Heart right ventricle (tissue), 16 donors: ENCODE results near the gene CTRB2. TPM values are rescaled to one million over a fixed set of nuclear protein-coding genes. Genes with fewer than 3 reads are reported as not detected.
A peak's percentile ranks its signal among the peaks of the same experiment; 100 is the strongest.

Experiments
- ATAC-seq, 8 donors: fragments of 200-7000 bp; cut with Tn5 transposase; one replicate each; pipeline ENCODE4 v1.9.1; 2020; ENCODE audit warnings: mild to moderate bottlenecking in 8 of 8, moderate library complexity in 8 of 8, moderate number of reproducible peaks in 1 of 8
- DNase-seq, 2 donors: peaks; one replicate each; pipeline ENCODE4 v3.0.0-alpha.2; 2020
- H3K27ac ChIP-seq, 10 donors: fragments of 200-600 bp; sonication (generic) in 2 of 10; one replicate each; pipeline versions ENCODE4 v1.5.0 to v1.8.0; 2020 to 2022; ENCODE audit warnings: mild to moderate bottlenecking in 3 of 10
- H3K27me3 ChIP-seq, 7 donors: fragments of 200-600 bp; one replicate each; pipeline ENCODE4 v1.8.0; 2021 to 2022; ENCODE audit warnings: mild to moderate bottlenecking in 2 of 7
- H3K36me3 ChIP-seq, 9 donors: fragments of 200-600 bp; sonication (generic) in 1 of 9; one replicate each; pipeline versions ENCODE4 v1.5.0 to v1.8.0; 2020 to 2022; ENCODE audit warnings: mild to moderate bottlenecking in 2 of 9
- H3K4me1 ChIP-seq, 9 donors: fragments of 200-600 bp; sonication (generic) in 1 of 9; one replicate each; pipeline versions ENCODE4 v1.5.0 to v1.8.0; 2020 to 2022; ENCODE audit warnings: mild to moderate bottlenecking in 4 of 9
- H3K4me3 ChIP-seq, 10 donors: fragments of 200-600 bp; sonication (generic) in 2 of 10; one replicate each; pipeline versions ENCODE4 v1.5.0 to v1.8.0; 2020 to 2022; ENCODE audit warnings: mild to moderate bottlenecking in 7 of 10, moderate library complexity in 2 of 10
- H3K9me3 ChIP-seq, 11 donors: fragments of 200-600 bp in 10 of 11; sonication (generic) in 2 of 11; one replicate each; pipeline versions ENCODE4 v1.5.0 to v1.8.0; 2013 to 2022; ENCODE audit warnings: mild to moderate bottlenecking in 2 of 11, control low read depth in 1 of 11, moderate library complexity in 1 of 11
- CTCF ChIP-seq, 9 donors: fragments of 200-600 bp; sonication (generic) in 2 of 9; IDR thresholded peaks; one replicate each; pipeline versions ENCODE4 v1.5.0 to v1.8.0; 2021 to 2022; ENCODE audit warnings: antibody characterized with exemption in 9 of 9, mild to moderate bottlenecking in 5 of 9, moderate library complexity in 1 of 9
- WGBS, 2 donors: extraction: QIAGEN DNeasy Blood & Tissue Kit; methylation state at CpG; one replicate each; pipeline ENCODE4 v1.1.7; 2013; ENCODE audit warnings: inconsistent platforms in 1 of 2; 5-methylcytosine and 5-hydroxymethylcytosine counted together
- intact Hi-C, 10 donors: fragments of 100-400 bp; cut with DNase I; formaldehyde crosslinking; loops; one replicate each; pipeline versions ENCODE4 v1.11.1 to v1.14.2; 2022
- polyA plus RNA-seq, 2 donors: library from polyadenylated mRNA; stranded (reverse); fragments of 200-250 nt; gene quantifications; one replicate each; pipeline ENCODE4 v1.2.3, GENCODE V29; 2013
- total RNA-seq, 10 donors: library from RNA; stranded (reverse); fragmentation: NEBNext Ultra II Directional in 3 of 10; extraction: Animal tissue kit (Norgen Biotek cat#: 25700) in 3 of 10; gene quantifications; one replicate each; pipeline versions ENCODE4 v1.2.1 to v1.2.4, GENCODE V29; 2021 to 2023
- donor health status: Arrhythmogenic right ventricular cardiomyopathy.
- donor health status: ischemic (EF 13 %, LVEDD 7.1; RV severe dilation, severe dysfunction).
- donor health status: healthy with polysubstance abuse.
- donor health status: DM: no; HTN: yes; CAD: no.
- donor health status: DM: no; HTN: no; CAD: no.
- donor health status: ischemic (EF 25% LVEDD 6.9; RV normal size, moderate dysfunction).
- donor health status: ischemic (EF 25% LVEDD 5.7; RV mildly dilated, moderate dysfunction).
- donor health status: healthy.
- donor health status: DM: yes; HTN: yes; CAD: no.
- donor health status: Ischemic cardiomyopathy.
- donor health status: ischemic (EF 35%, LVEDD 5.7; RV mildly dilated, moderate dysfunction).
- donor health status: nonischemic (EF 11% LVEDD 7.7; RV severe dilation, severe dysfunction).
- donor health status: DM: yes; HTN: yes; CAD: no.
- donor health status: PGD.
- donor health status: ischemic (EF 29% LVEDD 5.4; RV normal size, mild dysfunction).
- donor health status: nonischemic (EF 23%, LVEDD 6.1; RV moderate dilation, normal function).

CTRB2 gene
- total and polyA plus RNA-seq, 12 donors, result 0.42 to 3.8 (median 2.8) TPM; not detected in 4

DNA sequence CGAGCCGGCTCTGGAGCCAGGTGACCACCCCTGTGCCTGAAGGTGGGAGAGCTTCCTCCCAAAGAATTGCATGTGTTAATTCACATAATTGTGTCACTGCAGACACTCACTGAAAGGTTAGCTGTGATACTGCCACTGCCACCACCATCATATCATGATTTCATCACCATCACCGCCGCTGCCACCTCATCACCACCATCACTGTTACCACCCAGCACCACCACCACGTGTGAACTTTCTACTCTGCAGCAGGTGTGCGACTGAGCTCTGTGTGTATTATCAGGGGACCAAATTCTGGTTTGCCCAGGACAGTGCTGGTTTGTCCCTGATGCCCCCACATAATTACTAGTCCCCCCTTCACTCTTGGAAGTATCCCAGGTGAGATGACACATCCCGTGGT lies 29.3 kb upstream of the CTRB2 start:
- Histone ChIP-seq H3K27me3 (peaks cover 0 to 36% (median 0%) of the 10 kb centered on the region in 7 donors), H3K9me3 (no peaks in the 10 kb centered on the region), H3K36me3 (peaks cover 0 to 80% (median 34%) of the 10 kb centered on the region in 9 donors), H3K27ac (peak overlapping the region in 1 of 10 donors; percentile 89), H3K4me3 (no peak overlapping the region), H3K4me1 (peaks cover 37 to 67% (median 54%) of the 10 kb centered on the region in 9 donors)
- intact Hi-C loops, result loop anchor here in 6 of 10 donors (5.0 to 10.0 kb wide), 4 partner anchors 69 to 89 kb away; no protein-coding TSS in a partner anchor
- 73 to 76% methylated on average over 7 of the region's 7 CpGs for WGBS, 2 donors
- no peak for TF ChIP-seq CTCF (IDR thresholded peaks at IDR 0.05)
- ATAC-seq (no peak), DNase-seq (no peak)

GRCh38 chr16:75235721-75236193 lies 28.8 kb upstream of the CTRB2 start:
- ATAC-seq, result no peak
- peak; percentile 7 to 24 for DNase-seq
- WGBS, 2 donors, result 89 to 92% methylated on average over 34 of the region's 34 CpGs
- H3K4me3 ChIP-seq, result no peak overlapping the region
- peaks cover 0 to 80% (median 34%) of the 10 kb centered on the region in 9 donors for H3K36me3 ChIP-seq
- intact Hi-C loops, result loop anchor here in 6 of 10 donors (2.0 to 10.0 kb wide), 5 partner anchors 69 to 149 kb away; no protein-coding TSS in a partner anchor
- no peaks in the 10 kb centered on the region for H3K9me3 ChIP-seq
- TF ChIP-seq CTCF (IDR thresholded peaks at IDR 0.05), result no peak
- H3K27ac ChIP-seq, result no peak overlapping the region
- H3K4me1 ChIP-seq, result peaks cover 37 to 67% (median 54%) of the 10 kb centered on the region in 9 donors
- peaks cover 0 to 36% (median 0%) of the 10 kb centered on the region in 7 donors for H3K27me3 ChIP-seq

GRCh38 chr16:75234856-75235696 lies 28.1 kb upstream of the CTRB2 start:
- ATAC-seq (no peak), DNase-seq (peak in 1 of 2 donors; percentile 17)
- Histone ChIP-seq H3K4me3 (no peak overlapping the region), H3K4me1 (peaks cover 34 to 67% (median 54%) of the 10 kb centered on the region in 9 donors), H3K36me3 (peaks cover 0 to 80% (median 38%) of the 10 kb centered on the region in 9 donors), H3K27me3 (peaks cover 0 to 36% (median 0%) of the 10 kb centered on the region in 7 donors), H3K9me3 (no peaks in the 10 kb centered on the region), H3K27ac (peak overlapping the region in 7 of 10 donors; percentile 21 to 76 (median 54))
- TF ChIP-seq CTCF (IDR thresholded peaks at IDR 0.05), result no peak
- intact Hi-C loops, result loop anchor here in 8 of 10 donors (1.0 to 10.0 kb wide), 10 partner anchors 29 to 167 kb away; no protein-coding TSS in a partner anchor
- WGBS, 2 donors, result 83% methylated on average over 48 of the region's 48 CpGs

- 59 to 65% methylated on average over 7 of the region's 7 CpGs for WGBS, 2 donors
- DNase-seq (peak in 1 of 2 donors; percentile 28), ATAC-seq (no peak)
- TF ChIP-seq CTCF (IDR thresholded peaks at IDR 0.05), result no peak
- intact Hi-C loops, result loop anchor here in 9 of 10 donors (1.0 to 10.0 kb wide), 9 partner anchors 36 to 169 kb away; no protein-coding TSS in a partner anchor
- Histone ChIP-seq H3K4me3 (no peak overlapping the region), H3K27me3 (peaks cover 0 to 33% (median 0%) of the 10 kb centered on the region in 7 donors), H3K36me3 (peaks cover 0 to 91% (median 53%) of the 10 kb centered on the region in 9 donors), H3K27ac (peak overlapping the region in 6 of 10 donors; percentile 21 to 65 (median 54)), H3K9me3 (no peaks in the 10 kb centered on the region), H3K4me1 (peaks cover 19 to 58% (median 43%) of the 10 kb centered on the region in 9 donors)
Observed at GRCh38 chr16:75233611-75233938, 26.6 kb upstream of the CTRB2 start.
